ENCODE data around the gene TNNT3. TPM values are rescaled to one million over a fixed set of nuclear protein-coding genes. Genes with fewer than 3 reads are reported as not detected.
A peak's percentile ranks its signal among the peaks of the same experiment; 100 is the strongest.

Gene TNNT3
- polyA plus RNA-seq, 3 donors from 2014 or later: not detected

DNA sequence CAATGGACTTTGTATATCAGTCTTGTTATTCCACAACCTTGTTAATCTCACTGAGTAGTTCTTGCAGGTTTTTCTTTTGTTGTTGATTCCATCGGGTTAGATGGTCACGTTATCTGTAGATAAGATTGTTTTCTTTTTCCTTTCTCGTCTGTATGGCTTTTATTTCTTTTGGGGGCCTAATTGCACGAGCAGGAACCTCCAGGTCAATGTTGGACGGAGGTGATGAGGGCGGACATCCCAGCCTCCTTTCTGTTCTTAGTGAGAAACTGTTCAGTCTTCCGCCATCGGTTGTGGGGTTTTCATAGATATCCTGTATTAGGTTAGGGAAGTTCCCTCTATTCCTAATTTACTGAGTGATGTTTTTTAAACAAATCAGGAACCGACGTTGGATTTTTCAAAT, 23.0 kb upstream of the TNNT3 start:
- H3K4me1 Mint-ChIP-seq: peaks cover 23% of the 10 kb centered on the region in 2 donors
- no peak overlapping the region for H3K4me3 Mint-ChIP-seq

DNA sequence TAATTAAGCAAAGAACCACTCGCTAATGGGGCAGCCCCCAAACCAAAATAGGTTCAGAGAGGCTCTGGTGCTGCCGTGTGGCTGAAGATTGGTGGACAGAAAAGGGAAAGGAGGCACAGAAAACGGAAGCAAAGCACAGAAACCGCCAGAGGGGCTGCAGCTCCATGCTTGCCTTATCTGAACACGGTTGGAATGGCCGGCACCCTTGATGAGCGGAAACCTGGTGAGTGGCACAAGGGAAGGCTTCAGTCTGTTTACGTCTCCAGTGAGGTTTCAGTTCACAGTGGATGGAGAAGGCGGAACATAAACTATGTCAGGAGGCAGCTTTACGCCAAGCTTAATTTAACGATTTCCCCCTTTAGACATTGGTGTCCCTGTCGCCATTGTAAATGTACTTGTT, 22.6 kb upstream of the TNNT3 start:
- Mint-ChIP-seq H3K9me3 (no peaks in the 10 kb centered on the region), H3K27me3 (ENCODE audit: low read depth in 3 of 3) (peaks cover 3 to 12% (median 6%) of the 10 kb centered on the region in 3 donors), H3K27ac (no peak overlapping the region), H3K36me3 (peaks cover 0 to 6% (median 0%) of the 10 kb centered on the region in 3 donors), H3K4me3 (peak overlapping the region in 1 of 5 donors; percentile 56), H3K4me1 (peaks cover 18% of the 10 kb centered on the region in 2 donors)
- no peak for DNase-seq

More for the DNA sequence above, 23.0 kb upstream of the TNNT3 start:
- no peak for DNase-seq
- peaks cover 0 to 6% (median 0%) of the 10 kb centered on the region in 3 donors for H3K36me3 Mint-ChIP-seq
- peaks cover 3 to 14% (median 6%) of the 10 kb centered on the region in 3 donors for H3K27me3 Mint-ChIP-seq (ENCODE audit: low read depth in 3 of 3)
- no peak overlapping the region for H3K27ac Mint-ChIP-seq
- no peaks in the 10 kb centered on the region for H3K9me3 Mint-ChIP-seq

DNA sequence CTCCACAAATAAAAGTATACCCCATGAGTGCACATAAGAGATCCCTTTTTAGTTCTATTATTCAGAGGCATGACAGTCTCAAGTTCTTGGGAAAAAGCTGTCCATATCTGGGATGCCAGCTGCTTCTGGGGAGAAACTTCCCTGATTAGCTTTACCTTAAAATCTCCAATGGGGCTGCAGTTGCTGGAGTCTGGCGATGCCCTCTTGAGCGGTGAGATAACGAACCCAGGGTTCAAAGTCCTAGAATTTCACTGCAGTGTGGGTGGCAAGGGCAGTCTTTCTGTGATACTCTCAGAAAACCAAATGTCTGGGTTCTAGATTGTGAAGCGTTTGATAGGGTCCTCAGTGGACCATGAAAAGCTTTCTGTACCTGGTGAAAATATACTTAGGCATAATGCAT, 20.4 kb upstream of the TNNT3 start:
- Mint-ChIP-seq H3K9me3 (no peaks in the 10 kb centered on the region), H3K27me3 (ENCODE audit: low read depth in 3 of 3) (peaks cover 0 to 5% (median 3%) of the 10 kb centered on the region in 3 donors)

DNA sequence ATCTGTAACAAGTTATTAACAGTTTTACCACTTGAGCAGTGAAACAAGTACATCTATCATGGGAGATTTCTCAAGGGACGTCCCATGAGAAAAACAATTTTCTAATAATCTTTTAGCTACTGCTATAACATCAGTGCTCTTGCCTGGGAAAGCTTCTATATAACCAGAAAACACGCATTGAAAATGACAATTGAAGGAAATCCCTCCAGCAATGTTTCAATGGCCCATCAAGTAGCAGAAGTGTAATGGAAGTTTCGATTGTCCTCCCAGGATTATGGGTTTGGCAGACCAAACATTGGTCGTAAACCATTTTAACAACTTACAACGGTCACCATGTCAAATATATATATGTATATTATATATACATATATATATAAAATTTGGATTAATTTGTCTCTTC, 19.8 kb upstream of the TNNT3 start:
- Mint-ChIP-seq H3K36me3 (peaks cover 0 to 6% (median 0%) of the 10 kb centered on the region in 3 donors), H3K9me3 (no peaks in the 10 kb centered on the region), H3K27ac (no peak overlapping the region), H3K4me1 (peaks cover 0 to 2% of the 10 kb centered on the region in 2 donors), H3K4me3 (no peak overlapping the region), H3K27me3 (ENCODE audit: low read depth in 3 of 3) (peaks cover 0 to 5% (median 3%) of the 10 kb centered on the region in 3 donors)
- DNase-seq: no peak

More for the DNA sequence above, 20.4 kb upstream of the TNNT3 start:
- Mint-ChIP-seq H3K4me1 (peaks cover 0 to 2% of the 10 kb centered on the region in 2 donors), H3K4me3 (no peak overlapping the region), H3K27ac (no peak overlapping the region), H3K36me3 (peaks cover 0 to 6% (median 0%) of the 10 kb centered on the region in 3 donors)
- no peak for DNase-seq

DNA sequence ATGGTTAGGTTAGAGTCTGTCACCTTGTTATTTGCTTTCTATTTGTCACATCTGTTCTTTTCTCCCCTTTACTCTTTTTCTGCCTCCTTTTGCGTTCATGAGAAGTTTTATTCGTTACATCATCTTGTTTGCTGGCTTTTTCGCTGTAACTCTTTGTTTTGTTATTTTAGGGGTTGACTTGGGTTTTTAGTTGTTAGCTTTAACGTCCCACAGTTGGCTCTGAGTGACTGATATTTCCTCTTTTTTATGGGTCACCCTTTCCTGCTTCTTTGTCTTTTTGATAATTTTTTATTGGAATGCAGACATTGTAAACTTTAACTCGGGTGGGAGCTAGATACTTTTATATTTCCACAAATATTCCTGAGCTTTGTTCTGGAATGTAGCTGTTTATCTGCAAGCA, 13.3 kb upstream of the TNNT3 start:
- DNase-seq: no peak
- Mint-ChIP-seq H3K9me3 (no peaks in the 10 kb centered on the region), H3K27me3 (ENCODE audit: low read depth in 3 of 3) (peaks cover 2 to 6% (median 6%) of the 10 kb centered on the region in 3 donors), H3K4me3 (no peak overlapping the region), H3K36me3 (no peaks in the 10 kb centered on the region), H3K27ac (no peak overlapping the region), H3K4me1 (no peaks in the 10 kb centered on the region)

DNA sequence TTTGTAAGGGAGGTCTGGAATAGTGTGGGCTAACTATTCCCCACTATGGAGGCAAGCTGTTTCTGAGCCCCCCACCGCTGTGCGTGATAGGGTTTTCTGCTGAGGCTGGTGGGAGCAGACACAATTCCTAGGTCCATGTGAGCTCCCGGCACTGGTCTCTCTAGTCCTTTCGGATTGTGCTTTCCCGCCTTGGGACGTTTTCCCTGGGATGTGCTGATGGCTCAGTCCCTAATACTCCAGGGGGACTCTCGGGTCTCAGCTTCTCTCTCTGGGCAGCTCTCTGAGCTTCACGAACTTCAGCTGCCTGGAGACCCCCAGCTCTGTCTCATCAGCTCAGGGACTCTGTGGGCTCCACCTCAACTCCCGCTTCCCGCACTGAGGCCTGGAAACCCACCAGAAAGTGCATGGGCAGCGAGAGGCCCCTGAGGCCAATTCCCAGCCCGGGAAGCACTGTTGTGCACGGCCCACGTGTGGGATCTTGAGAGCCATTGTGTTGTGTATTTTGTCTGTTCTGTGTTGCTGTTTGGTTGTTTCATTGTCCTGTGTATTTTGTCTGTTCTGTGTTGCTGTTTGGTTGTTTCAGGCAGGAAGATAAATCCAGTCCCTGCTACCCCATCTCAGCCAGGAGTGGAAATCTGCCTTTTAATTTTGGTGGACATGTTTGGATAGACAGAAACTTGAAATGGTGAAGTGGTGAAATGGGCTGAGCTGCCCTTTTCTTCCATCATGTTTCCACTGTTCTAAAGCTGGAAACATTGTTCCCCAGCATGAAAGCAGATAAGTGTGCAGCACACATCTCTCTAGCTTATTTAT, 12.7 kb upstream of the TNNT3 start:
- no peak overlapping the region for H3K4me3 Mint-ChIP-seq
- no peaks in the 10 kb centered on the region for H3K9me3 Mint-ChIP-seq
- no peak for DNase-seq
- H3K27me3 Mint-ChIP-seq (ENCODE audit: low read depth in 3 of 3): peaks cover 2 to 6% (median 6%) of the 10 kb centered on the region in 3 donors
- no peak overlapping the region for H3K27ac Mint-ChIP-seq
- H3K36me3 Mint-ChIP-seq: no peaks in the 10 kb centered on the region
- H3K4me1 Mint-ChIP-seq: no peaks in the 10 kb centered on the region

DNA sequence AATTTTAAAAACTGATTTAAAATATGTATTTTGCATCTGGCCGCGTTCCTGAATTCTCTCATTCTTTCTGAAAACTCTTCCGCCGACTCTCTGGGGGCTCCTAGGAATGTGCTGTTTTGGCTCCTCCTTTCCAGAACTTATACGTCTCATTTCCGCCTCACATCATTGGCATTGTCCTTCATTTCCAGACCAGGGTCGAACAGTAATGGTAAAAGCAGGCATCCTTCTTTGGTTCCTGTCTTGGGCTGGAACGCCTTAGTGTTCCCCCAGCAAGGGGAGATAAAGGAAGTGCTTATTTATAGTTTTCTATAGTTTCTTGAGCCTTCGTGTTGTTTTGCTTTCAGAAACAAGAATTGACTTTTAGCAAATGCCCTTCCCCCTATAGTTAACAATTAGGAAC, 10.9 kb upstream of the TNNT3 start:
- H3K36me3 Mint-ChIP-seq: no peaks in the 10 kb centered on the region
- H3K4me1 Mint-ChIP-seq: no peaks in the 10 kb centered on the region
- H3K27me3 Mint-ChIP-seq (ENCODE audit: low read depth in 3 of 3): peaks cover 2 to 8% (median 6%) of the 10 kb centered on the region in 3 donors
- no peak overlapping the region for H3K4me3 Mint-ChIP-seq
- peak overlapping the region in 1 of 6 donors; percentile 7 for H3K27ac Mint-ChIP-seq
- H3K9me3 Mint-ChIP-seq: no peaks in the 10 kb centered on the region
- no peak for DNase-seq

DNA sequence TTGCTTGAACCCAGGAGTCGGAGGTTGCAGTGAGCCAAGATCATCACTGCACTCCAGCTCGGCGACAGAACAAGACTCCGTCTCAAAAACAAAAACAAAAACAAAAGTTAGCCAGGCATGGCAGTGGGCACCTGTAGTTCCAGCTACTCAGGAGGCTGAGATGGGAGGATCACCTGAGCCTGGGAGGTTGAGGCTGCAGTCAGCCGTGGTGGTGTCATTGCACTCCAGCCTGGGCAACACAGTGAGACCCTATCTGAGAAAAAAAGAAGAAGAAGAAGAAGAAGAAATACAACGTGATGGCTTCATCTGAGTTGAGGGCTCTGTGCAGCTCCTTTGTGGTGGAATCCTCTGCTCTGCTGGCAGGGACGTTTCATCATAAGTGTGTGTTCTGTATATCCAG, 10.0 kb upstream of the TNNT3 start:
- no peak for DNase-seq
- no peaks in the 10 kb centered on the region for H3K9me3 Mint-ChIP-seq
- no peaks in the 10 kb centered on the region for H3K4me1 Mint-ChIP-seq
- peaks cover 2 to 8% (median 8%) of the 10 kb centered on the region in 3 donors for H3K27me3 Mint-ChIP-seq (ENCODE audit: low read depth in 3 of 3)
- H3K36me3 Mint-ChIP-seq: no peaks in the 10 kb centered on the region
- H3K4me3 Mint-ChIP-seq: no peak overlapping the region
- no peak overlapping the region for H3K27ac Mint-ChIP-seq

DNA sequence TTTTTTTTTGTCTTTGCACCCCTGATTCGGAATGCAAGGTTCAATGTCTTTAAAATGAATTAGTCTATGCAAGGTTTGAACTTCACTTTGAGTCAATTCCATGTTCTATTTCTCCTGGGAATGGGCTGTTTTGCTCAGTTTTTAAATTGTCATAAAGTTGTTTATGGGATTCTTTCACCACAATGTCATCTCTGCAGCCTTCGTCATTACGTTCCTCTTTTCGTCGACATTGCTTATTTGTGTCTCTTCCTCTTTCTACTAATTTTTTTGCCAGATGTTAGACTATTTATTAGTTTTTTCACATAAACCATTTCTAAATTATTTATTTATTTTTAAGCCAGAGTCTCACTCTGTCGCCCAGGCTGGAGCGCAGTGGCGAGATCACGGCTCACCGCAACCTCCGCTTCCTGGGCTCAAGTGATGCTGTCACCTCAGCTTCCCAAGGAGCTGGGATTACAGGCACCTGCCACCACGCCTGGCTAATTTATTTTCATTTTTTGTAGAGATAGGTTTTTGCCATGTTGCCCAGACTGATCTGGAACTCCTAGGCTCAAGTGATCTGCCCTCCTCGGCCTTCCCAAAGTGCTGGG, 7.1 kb upstream of the TNNT3 start:
- peaks cover 9 to 11% (median 9%) of the 10 kb centered on the region in 3 donors for H3K27me3 Mint-ChIP-seq (ENCODE audit: low read depth in 3 of 3)
- H3K9me3 Mint-ChIP-seq: no peaks in the 10 kb centered on the region
- peaks cover 8 to 14% of the 10 kb centered on the region in 2 donors for H3K4me1 Mint-ChIP-seq
- DNase-seq: no peak
- H3K27ac Mint-ChIP-seq: peak overlapping the region in 1 of 6 donors; percentile 71
- H3K36me3 Mint-ChIP-seq: no peaks in the 10 kb centered on the region
- no peak overlapping the region for H3K4me3 Mint-ChIP-seq

DNA sequence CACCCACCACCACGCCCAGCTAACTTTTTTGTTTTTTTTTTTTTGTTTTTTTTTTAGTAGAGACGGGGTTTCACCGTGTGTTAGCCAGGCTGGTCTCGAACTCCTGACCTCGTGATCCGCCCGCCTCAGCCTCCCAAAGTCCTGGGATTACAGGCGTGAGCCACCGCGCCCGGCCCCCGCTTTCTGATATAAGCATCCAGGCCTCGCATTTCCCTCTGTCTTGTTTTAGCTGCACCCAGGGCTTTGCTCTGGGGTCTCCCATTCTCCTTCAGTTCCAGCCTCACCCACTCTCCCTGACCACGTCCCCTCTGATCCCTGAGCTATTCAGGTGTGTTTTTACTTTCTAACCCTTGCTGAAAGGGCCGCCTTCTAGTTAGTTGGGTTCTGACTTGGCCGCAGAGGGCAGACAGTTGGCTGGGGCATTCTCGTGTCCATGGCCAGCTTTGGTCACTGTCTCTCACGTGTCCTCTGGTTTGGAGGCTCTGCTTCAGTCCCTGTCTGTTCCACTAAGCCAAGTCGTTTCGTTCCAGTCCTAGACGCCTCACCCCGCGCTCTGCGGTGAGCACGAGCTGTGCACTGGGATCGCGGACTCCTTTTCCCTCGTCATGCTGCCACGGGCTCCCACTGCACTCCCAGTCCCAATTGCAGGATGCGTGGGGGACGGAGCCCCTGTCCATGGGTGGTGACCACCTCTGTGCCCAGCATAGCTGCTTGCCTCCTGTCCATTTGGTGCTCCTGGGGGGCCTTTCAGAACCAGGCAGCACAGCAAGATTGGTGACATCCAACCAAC, 6.0 kb upstream of the TNNT3 start:
- Mint-ChIP-seq H3K27me3 (ENCODE audit: low read depth in 3 of 3) (peaks cover 7 to 14% (median 13%) of the 10 kb centered on the region in 3 donors), H3K36me3 (no peaks in the 10 kb centered on the region), H3K27ac (no peak overlapping the region), H3K4me3 (no peak overlapping the region), H3K9me3 (no peaks in the 10 kb centered on the region), H3K4me1 (peaks cover 8 to 15% of the 10 kb centered on the region in 2 donors)
- no peak for DNase-seq

DNA sequence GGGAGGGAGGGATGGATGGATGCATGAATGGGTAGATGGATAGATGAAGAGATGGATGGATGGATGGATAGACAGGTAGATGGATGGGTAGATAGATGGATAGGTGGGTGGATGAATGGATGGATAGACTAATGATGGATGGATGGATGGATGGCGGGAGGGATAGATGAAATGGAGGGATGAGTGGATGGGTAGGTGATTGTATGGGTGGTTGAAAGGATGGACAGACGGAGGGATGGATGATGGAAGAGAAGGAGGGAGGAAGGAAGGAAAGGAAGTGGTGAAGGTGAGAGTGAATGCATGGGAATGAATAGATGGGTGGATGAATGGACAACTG, 3.7 kb upstream of the TNNT3 start:
- Mint-ChIP-seq H3K36me3 (no peaks in the 10 kb centered on the region), H3K9me3 (no peaks in the 10 kb centered on the region), H3K27ac (peak overlapping the region in 2 of 6 donors; percentile 5 to 33), H3K4me3 (peak overlapping the region in 1 of 5 donors; percentile 10), H3K27me3 (ENCODE audit: low read depth in 3 of 3) (peaks cover 5 to 18% (median 15%) of the 10 kb centered on the region in 3 donors), H3K4me1 (peaks cover 8 to 17% of the 10 kb centered on the region in 2 donors)
- no peak for DNase-seq

DNA sequence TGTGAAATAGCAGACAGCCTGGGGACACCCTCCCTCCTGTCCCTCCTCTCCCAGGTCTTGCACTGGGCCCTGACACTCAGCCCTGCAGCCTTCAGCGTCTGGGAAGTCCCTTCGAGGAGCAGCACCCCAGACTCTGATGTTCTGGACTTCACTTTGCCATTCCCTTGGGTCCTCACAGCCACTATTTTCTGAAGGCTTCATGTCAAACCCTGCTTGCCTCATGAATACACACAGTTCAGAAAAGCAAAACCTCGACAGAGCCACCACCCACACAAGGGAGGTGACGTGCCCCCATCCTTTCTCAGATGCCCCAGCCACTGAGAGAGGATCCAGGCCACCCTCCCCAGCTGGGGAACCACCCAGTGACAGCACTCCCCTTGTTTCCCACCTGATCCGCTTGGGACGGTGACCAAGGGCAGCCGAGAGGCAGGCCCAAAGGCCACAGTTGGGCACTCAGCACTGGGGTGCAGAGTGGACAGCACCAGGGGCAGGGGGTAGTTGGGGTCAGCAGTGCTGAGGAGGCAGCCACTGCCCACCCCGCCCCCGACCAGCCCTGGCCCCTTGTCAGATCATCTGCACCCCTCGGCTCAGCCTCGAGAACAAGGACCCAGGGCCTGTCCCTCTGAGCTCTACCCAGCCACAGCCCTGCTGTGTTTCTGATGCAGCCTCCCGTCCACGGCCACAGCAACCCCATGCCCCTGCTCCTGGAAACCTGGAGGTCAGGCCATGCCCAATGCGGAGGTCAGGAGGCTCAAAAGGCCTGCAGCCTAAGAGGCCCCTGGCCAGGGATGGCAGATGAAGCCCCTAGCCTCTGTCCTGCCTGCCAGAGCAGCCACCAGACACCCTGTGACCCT, 3.1 kb upstream of the TNNT3 start:
- H3K27me3 Mint-ChIP-seq (ENCODE audit: low read depth in 3 of 3): peaks cover 5 to 20% (median 14%) of the 10 kb centered on the region in 3 donors
- peaks cover 8 to 17% of the 10 kb centered on the region in 2 donors for H3K4me1 Mint-ChIP-seq
- H3K36me3 Mint-ChIP-seq: no peaks in the 10 kb centered on the region
- H3K9me3 Mint-ChIP-seq: no peaks in the 10 kb centered on the region
- peak overlapping the region in 4 of 6 donors; percentile 33 to 71 (median 54) for H3K27ac Mint-ChIP-seq
- no peak for DNase-seq
- no peak overlapping the region for H3K4me3 Mint-ChIP-seq

DNA sequence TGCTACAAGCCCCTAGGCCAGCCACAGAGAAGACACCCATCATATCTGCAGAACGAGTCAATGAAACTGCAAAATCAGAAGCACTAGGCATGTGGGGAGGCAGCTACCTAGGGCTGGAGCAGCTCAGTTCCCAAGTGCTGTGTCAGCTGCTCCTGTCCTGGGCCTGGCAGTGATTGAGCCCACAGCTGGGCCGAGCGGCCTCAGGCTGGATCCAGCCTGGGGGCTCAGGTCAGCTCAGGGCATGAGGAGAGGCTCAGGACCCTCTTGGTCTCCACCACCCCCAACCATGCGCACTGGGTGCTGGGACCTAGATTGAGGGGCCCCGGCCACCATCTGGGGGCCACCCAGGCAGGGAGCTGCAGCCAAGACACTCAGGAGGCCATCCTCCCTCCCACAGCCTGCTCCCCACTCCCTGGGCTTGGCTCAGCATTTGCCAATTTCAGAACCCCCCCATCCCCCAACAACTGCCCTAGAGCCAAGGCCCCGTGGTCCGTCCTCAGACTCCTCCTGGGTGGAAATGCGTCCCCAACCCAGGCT, 2.4 kb upstream of the TNNT3 start:
- Mint-ChIP-seq H3K4me1 (peaks cover 8 to 17% of the 10 kb centered on the region in 2 donors), H3K27ac (peak overlapping the region in 2 of 6 donors; percentile 50 to 59), H3K4me3 (no peak overlapping the region)

More for the DNA sequence above, 2.4 kb upstream of the TNNT3 start:
- no peaks in the 10 kb centered on the region for H3K36me3 Mint-ChIP-seq
- DNase-seq: no peak
- no peaks in the 10 kb centered on the region for H3K9me3 Mint-ChIP-seq
- H3K27me3 Mint-ChIP-seq (ENCODE audit: low read depth in 3 of 3): peaks cover 5 to 22% (median 16%) of the 10 kb centered on the region in 3 donors
